HepG2 (cell line): ENCODE results near the gene CLMP. TPM values are rescaled to one million over a fixed set of nuclear protein-coding genes. Genes with fewer than 3 reads are reported as not detected.

Source experiments
- ARID2 ChIP-seq: sonication (generic); formaldehyde crosslinking; IDR thresholded peaks from 2 replicates; pipeline ENCODE4 v1.8.1; 2022; ENCODE audit warnings: mild to moderate bottlenecking, missing genetic modification reagents, borderline replicate concordance
- HNRNPL ChIP-seq: fragments of 200-400 bp; formaldehyde crosslinking; IDR thresholded peaks from 2 replicates; pipeline ENCODE4 v1.6.1; 2017; ENCODE audit warnings: mild to moderate bottlenecking, low read depth, low read length
- ISL2 ChIP-seq: sonication (generic); formaldehyde crosslinking; IDR thresholded peaks from 2 replicates; pipeline ENCODE4 v1.5.0; 2020; ENCODE audit warnings: missing genetic modification reagents
- KDM2A ChIP-seq: sonication (generic); formaldehyde crosslinking; IDR thresholded peaks from 2 replicates; pipeline ENCODE4 v1.4.0; 2020; ENCODE audit warnings: low read depth, missing genetic modification reagents, borderline replicate concordance
- KMT2A ChIP-seq: sonication (generic); formaldehyde crosslinking; IDR thresholded peaks from 2 replicates; pipeline ENCODE4 v1.4.0; 2020; ENCODE audit warnings: missing genetic modification reagents
- NFE2L1 ChIP-seq: sonication (generic); formaldehyde crosslinking; IDR thresholded peaks from 2 replicates; pipeline ENCODE4 v1.4.0; 2020; ENCODE audit warnings: missing genetic modification reagents, mild to moderate bottlenecking, borderline replicate concordance
- NFIC ChIP-seq: IDR thresholded peaks from 2 replicates; pipeline ENCODE4 v1.6.1; 2012; ENCODE audit warnings: mild to moderate bottlenecking, low read length, inconsistent platforms
- ONECUT2 ChIP-seq: sonication (generic); formaldehyde crosslinking; IDR thresholded peaks from 2 replicates; pipeline ENCODE4 v1.4.0; 2020; ENCODE audit warnings: missing genetic modification reagents
- POLR2A ChIP-seq, 2 experiments: IDR thresholded peaks; 2 replicates each; pipeline ENCODE4 v1.6.1; 2011; ENCODE audit warnings: low read depth in 2 of 2, low read length in 2 of 2, mild to moderate bottlenecking in 1 of 2, moderate library complexity in 1 of 2; ENCODE audit not compliant: insufficient read depth in 1 of 2
- POLR2G ChIP-seq: fragments of 200-400 bp; formaldehyde crosslinking; IDR thresholded peaks from 2 replicates; pipeline ENCODE4 v1.6.1; 2018; ENCODE audit warnings: mild to moderate bottlenecking, low read depth, low read length, moderate library complexity
- SOX5 ChIP-seq: IDR thresholded peaks from 2 replicates; pipeline ENCODE4 v1.6.1; 2016; ENCODE audit warnings: borderline replicate concordance
- ZNF234 ChIP-seq: sonication (generic); formaldehyde crosslinking; conservative IDR thresholded peaks from 2 replicates; pipeline ENCODE4 v1.5.1; 2020; ENCODE audit warnings: mild to moderate bottlenecking, missing genetic modification reagents
- ZNF337 ChIP-seq: sonication (generic); formaldehyde crosslinking; IDR thresholded peaks from 2 replicates; pipeline ENCODE4 v1.5.1; 2020; ENCODE audit warnings: missing genetic modification reagents, low read depth, mild to moderate bottlenecking, borderline replicate concordance
- ZNF430 ChIP-seq: sonication (generic); formaldehyde crosslinking; IDR thresholded peaks from 2 replicates; pipeline ENCODE4 v1.9.0; 2021; ENCODE audit warnings: mild to moderate bottlenecking, missing genetic modification reagents
- ZNF879 ChIP-seq: sonication (generic); formaldehyde crosslinking; IDR thresholded peaks from 2 replicates; pipeline ENCODE4 v1.8.1; 2023; ENCODE audit warnings: missing genetic modification reagents
- polyA plus RNA-seq, 8 experiments: library from polyadenylated mRNA; depleted of rRNA in 3 of 8; stranded (reverse) in 7 of 8; unstranded in 1 of 8; fragments of >200 nt; fragmentation: Illumina TruSeq in 4 of 8; extraction: Trizol in 4 of 8; gene quantifications; 2 replicates each; pipeline versions ENCODE4 v1.2.1 to v1.2.3, GENCODE V29; 2011 to 2016; ENCODE audit warnings: low read depth in 4 of 8, missing spikeins in 1 of 8, mixed read lengths in 1 of 8; ENCODE audit not compliant: insufficient read depth in 1 of 8
- total RNA-seq, 5 experiments: library from RNA; depleted of rRNA; stranded (reverse); fragments of >200 nt; fragmentation: Illumina TruSeq; extraction: Trizol; gene quantifications; 2 replicates each; pipeline ENCODE4 v1.2.3, GENCODE V29; 2016; ENCODE audit warnings: low read depth in 1 of 5
- TF ChIP-seq, protein P1 (sequence below), 2 experiments: sonication (generic) in 1 of 2; formaldehyde crosslinking in 1 of 2; IDR thresholded peaks; 2 replicates each; pipeline versions ENCODE4 v1.6.1 to v1.9.0; 2014 to 2022; ENCODE audit warnings: antibody characterized with exemption in 1 of 2, borderline replicate concordance in 1 of 2, inconsistent platforms in 1 of 2, low read depth in 1 of 2, missing genetic modification reagents in 1 of 2
- TF ChIP-seq, protein P2 (sequence below): sonication (generic); formaldehyde crosslinking; IDR thresholded peaks from 2 replicates; pipeline ENCODE4 v1.4.0; 2020; ENCODE audit warnings: missing genetic modification reagents, borderline replicate concordance
- TF ChIP-seq, protein P3 (sequence below): sonication (generic); formaldehyde crosslinking; IDR thresholded peaks from 2 replicates; pipeline ENCODE4 v1.5.0; 2020; ENCODE audit warnings: missing genetic modification reagents

CLMP gene
- total and polyA plus RNA-seq, 2 of the 13 experiments (the other 11 are each of a cell fraction or from before 2014, with no cell fraction given), result not detected

DNA sequence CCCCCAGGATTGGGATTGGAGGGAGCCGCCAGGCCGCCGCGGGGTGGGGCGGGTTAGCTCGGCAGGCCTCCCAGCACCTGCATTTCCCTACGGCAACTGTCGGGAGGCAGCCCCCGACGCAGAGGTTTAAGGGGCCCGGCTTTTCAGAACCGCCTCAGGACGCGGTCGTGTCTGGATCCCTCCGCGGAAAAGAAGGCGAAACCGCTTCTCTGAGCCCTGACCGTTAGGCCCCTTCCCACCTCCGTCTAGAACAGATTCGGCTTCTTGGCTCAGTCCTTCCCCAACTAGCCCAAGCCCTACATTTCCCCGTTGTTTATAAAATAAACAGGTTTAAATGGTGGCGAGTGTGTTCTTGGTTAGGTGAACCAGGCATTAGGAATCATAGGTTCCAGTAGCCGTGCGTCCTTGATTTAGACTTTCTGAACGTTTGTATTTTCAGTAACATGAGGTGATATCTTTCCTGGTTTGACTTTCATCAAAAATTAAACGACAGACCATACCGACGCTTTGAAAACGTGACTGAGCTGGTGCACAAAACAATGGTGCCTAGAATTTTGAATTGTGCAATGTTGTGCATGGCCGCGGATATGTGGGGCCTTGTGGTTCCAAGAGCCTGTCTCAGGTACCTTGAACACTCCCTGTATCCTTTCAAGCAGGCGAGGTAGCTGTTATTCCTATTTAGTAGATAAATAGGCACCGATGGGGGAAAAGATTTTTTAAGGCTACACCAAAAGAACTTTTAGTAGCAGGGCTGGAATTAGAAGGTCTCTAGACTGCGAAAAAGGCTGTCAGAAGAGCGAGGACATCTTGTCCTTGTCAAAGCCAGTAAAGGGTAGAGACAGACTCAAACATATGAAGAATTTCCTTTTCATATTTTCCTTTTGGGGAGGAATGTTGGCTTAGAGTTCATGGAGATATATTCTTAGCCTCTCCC, 131.9 kb downstream of the CLMP start (continued):
- TF ChIP-seq ZNF337 (CRISPR knock-in tag) (0 out of 2 replicates have a peak, but pooled peaks have one; percentile 24), KMT2A (CRISPR knock-in tag) (peak; percentile 59; the same call in 1 of the 2 replicates), ONECUT2 (CRISPR knock-in tag) (peak; percentile 3; the same call in 1 of the 2 replicates), HNRNPL (0 out of 2 replicates have a peak, but pooled peaks have one; percentile 50), ISL2 (CRISPR knock-in tag) (peak; percentile 31; the same call in 1 of the 2 replicates), NFIC (0 out of 2 replicates have a peak, but pooled peaks have one; percentile 30), ZNF879 (peak; percentile 65), KDM2A (0 out of 2 replicates have a peak, but pooled peaks have one; percentile 8), NFE2L1 (CRISPR knock-in tag) (no peak), ARID2 (CRISPR knock-in tag) (peak; percentile 2; the same call in 1 of the 2 replicates), ZNF430 (CRISPR knock-in tag) (0 out of 2 replicates have a peak, but pooled peaks have one; percentile 37), POLR2G (peak; percentile 79), POLR2A (IDR thresholded peaks at IDR 0.05; ENCODE audit: insufficient read depth in 1 of 2, low read depth in 2 of 2, low read length in 2 of 2) (peak in 1 of 2 experiments; percentile 53; a peak in 2 of 4 replicates), SOX5 (CRISPR knock-in tag) (peak; percentile 40; the same call in 1 of the 2 replicates), ZNF234 (CRISPR knock-in tag) (peak; percentile 51; the same call in 1 of the 2 replicates)
- TF ChIP-seq, protein P1, sequence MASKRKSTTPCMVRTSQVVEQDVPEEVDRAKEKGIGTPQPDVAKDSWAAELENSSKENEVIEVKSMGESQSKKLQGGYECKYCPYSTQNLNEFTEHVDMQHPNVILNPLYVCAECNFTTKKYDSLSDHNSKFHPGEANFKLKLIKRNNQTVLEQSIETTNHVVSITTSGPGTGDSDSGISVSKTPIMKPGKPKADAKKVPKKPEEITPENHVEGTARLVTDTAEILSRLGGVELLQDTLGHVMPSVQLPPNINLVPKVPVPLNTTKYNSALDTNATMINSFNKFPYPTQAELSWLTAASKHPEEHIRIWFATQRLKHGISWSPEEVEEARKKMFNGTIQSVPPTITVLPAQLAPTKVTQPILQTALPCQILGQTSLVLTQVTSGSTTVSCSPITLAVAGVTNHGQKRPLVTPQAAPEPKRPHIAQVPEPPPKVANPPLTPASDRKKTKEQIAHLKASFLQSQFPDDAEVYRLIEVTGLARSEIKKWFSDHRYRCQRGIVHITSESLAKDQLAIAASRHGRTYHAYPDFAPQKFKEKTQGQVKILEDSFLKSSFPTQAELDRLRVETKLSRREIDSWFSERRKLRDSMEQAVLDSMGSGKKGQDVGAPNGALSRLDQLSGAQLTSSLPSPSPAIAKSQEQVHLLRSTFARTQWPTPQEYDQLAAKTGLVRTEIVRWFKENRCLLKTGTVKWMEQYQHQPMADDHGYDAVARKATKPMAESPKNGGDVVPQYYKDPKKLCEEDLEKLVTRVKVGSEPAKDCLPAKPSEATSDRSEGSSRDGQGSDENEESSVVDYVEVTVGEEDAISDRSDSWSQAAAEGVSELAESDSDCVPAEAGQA (IDR thresholded peaks at IDR 0.05; ENCODE audit: low read depth), result peak; percentile 7; the same call in 1 of the 2 replicates
- TF ChIP-seq, protein P1 (CRISPR knock-in tag; IDR thresholded peaks at IDR 0.05; ENCODE audit: borderline replicate concordance), result no peak
- TF ChIP-seq, protein P2, sequence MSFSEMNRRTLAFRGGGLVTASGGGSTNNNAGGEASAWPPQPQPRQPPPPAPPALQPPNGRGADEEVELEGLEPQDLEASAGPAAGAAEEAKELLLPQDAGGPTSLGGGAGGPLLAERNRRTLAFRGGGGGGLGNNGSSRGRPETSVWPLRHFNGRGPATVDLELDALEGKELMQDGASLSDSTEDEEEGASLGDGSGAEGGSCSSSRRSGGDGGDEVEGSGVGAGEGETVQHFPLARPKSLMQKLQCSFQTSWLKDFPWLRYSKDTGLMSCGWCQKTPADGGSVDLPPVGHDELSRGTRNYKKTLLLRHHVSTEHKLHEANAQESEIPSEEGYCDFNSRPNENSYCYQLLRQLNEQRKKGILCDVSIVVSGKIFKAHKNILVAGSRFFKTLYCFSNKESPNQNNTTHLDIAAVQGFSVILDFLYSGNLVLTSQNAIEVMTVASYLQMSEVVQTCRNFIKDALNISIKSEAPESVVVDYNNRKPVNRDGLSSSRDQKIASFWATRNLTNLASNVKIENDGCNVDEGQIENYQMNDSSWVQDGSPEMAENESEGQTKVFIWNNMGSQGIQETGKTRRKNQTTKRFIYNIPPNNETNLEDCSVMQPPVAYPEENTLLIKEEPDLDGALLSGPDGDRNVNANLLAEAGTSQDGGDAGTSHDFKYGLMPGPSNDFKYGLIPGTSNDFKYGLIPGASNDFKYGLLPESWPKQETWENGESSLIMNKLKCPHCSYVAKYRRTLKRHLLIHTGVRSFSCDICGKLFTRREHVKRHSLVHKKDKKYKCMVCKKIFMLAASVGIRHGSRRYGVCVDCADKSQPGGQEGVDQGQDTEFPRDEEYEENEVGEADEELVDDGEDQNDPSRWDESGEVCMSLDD, result peak; percentile 12; the same call in 1 of the 2 replicates
- TF ChIP-seq, protein P3, sequence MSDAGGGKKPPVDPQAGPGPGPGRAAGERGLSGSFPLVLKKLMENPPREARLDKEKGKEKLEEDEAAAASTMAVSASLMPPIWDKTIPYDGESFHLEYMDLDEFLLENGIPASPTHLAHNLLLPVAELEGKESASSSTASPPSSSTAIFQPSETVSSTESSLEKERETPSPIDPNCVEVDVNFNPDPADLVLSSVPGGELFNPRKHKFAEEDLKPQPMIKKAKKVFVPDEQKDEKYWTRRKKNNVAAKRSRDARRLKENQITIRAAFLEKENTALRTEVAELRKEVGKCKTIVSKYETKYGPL (CRISPR knock-in tag), result 0 out of 2 replicates have a peak, but pooled peaks have one; percentile 11
